MM.1S (cell line): ENCODE data around the gene CNTFR.

Experiments
- DNase-seq: peaks from one replicate; pipeline ENCODE4 v3.0.0-alpha.2; 2015
- H2AFZ ChIP-seq: fragments of 300-600 bp; sonication (generic); 2 replicates; pipeline ENCODE4 v1.6.0; 2016; ENCODE audit warnings: antibody characterized with exemption, low read length
- H3F3A ChIP-seq: fragments of 300-600 bp; sonication (generic); 2 replicates; pipeline ENCODE4 v1.6.1; 2016; ENCODE audit warnings: mild to moderate bottlenecking, antibody characterized with exemption, low read length, moderate library complexity, mixed read lengths; ENCODE audit not compliant: insufficient read depth
- H3K27ac ChIP-seq: fragments of 300-600 bp; sonication (generic); 2 replicates; pipeline ENCODE4 v1.5.1; 2016; ENCODE audit warnings: mild to moderate bottlenecking, low read length
- H3K27me3 ChIP-seq: fragments of 300-600 bp; sonication (generic); replicated peaks from 2 replicates; pipeline ENCODE4 v1.6.0; 2016; ENCODE audit warnings: low read length; ENCODE audit not compliant: insufficient read depth
- H3K36me3 ChIP-seq: fragments of 300-600 bp; sonication (generic); replicated peaks from 2 replicates; pipeline ENCODE4 v1.6.1; 2016; ENCODE audit warnings: mild to moderate bottlenecking, low read length, mixed read lengths; ENCODE audit not compliant: insufficient read depth
- H3K4me1 ChIP-seq: fragments of 300-600 bp; sonication (generic); 2 replicates; pipeline ENCODE4 v1.6.1; 2016; ENCODE audit warnings: low read length, mixed read lengths
- H3K4me2 ChIP-seq: fragments of 300-600 bp; sonication (generic); 2 replicates; pipeline ENCODE4 v1.6.0; 2016; ENCODE audit warnings: low read depth, low read length
- H3K4me3 ChIP-seq: fragments of 300-600 bp; sonication (generic); 2 replicates; pipeline ENCODE4 v1.5.1; 2016; ENCODE audit warnings: low read length, mixed read lengths
- H3K79me2 ChIP-seq: fragments of 300-600 bp; sonication (generic); 2 replicates; pipeline ENCODE4 v1.6.1; 2016; ENCODE audit warnings: mixed run types, low read length, mixed read lengths
- H3K9ac ChIP-seq: fragments of 300-600 bp; sonication (generic); 2 replicates; pipeline ENCODE4 v1.6.1; 2016; ENCODE audit warnings: low read length, mixed read lengths
- H3K9me2 ChIP-seq: fragments of 300-600 bp; sonication (generic); replicated peaks from 2 replicates; pipeline ENCODE4 v1.6.1; 2016; ENCODE audit warnings: mild to moderate bottlenecking, low read length, mixed read lengths; ENCODE audit not compliant: insufficient read depth
- H3K9me3 ChIP-seq: fragments of 300-600 bp; sonication (generic); replicated peaks from 2 replicates; pipeline ENCODE4 v1.6.1; 2016; ENCODE audit warnings: mild to moderate bottlenecking, low read length, mixed read lengths; ENCODE audit not compliant: insufficient read depth
- H4K20me1 ChIP-seq: fragments of 300-600 bp; sonication (generic); 2 replicates; pipeline ENCODE4 v1.6.1; 2016; ENCODE audit warnings: mild to moderate bottlenecking, low read length, moderate library complexity, mixed read lengths; ENCODE audit not compliant: insufficient read depth
- CTCF ChIP-seq: fragments of 300-600 bp; sonication (generic); IDR thresholded peaks from 2 replicates; pipeline ENCODE4 v1.5.1; 2016; ENCODE audit warnings: antibody characterized with exemption, low read length, mixed read lengths
- EZH2 ChIP-seq: fragments of 300-600 bp; sonication (generic); optimal IDR thresholded peaks from 2 replicates; pipeline ENCODE3; 2017; ENCODE audit warnings: low read depth, mild to moderate bottlenecking, antibody characterized with exemption, low read length, mixed read lengths
- EZH2phosphoT487 ChIP-seq: fragments of 300-600 bp; sonication (generic); IDR thresholded peaks from 2 replicates; pipeline ENCODE4 v1.6.1; 2018; ENCODE audit warnings: antibody characterized with exemption, low read length

Gene CNTFR

GRCh38 chr9:34564617-34565016 lies 24.9 kb downstream of the CNTFR start:
- DNase-seq: no peak
- peaks cover 84% of the 10 kb centered on the region for H3K27me3 ChIP-seq
- H3K9me2 ChIP-seq: no peaks in the 10 kb centered on the region
- H2AFZ ChIP-seq: no peak overlapping the region
- H3F3A ChIP-seq: no peaks in the 10 kb centered on the region
- H3K9me3 ChIP-seq: no peaks in the 10 kb centered on the region
- TF ChIP-seq EZH2 (no peak), CTCF (no peak), EZH2phosphoT487 (no peak)
- H3K9ac ChIP-seq: no peak overlapping the region
- no peaks in the 10 kb centered on the region for H3K4me1 ChIP-seq
- H4K20me1 ChIP-seq: no peaks in the 10 kb centered on the region
- H3K4me2 ChIP-seq: no peak overlapping the region
- H3K4me3 ChIP-seq: no peak overlapping the region
- no peaks in the 10 kb centered on the region for H3K36me3 ChIP-seq
- H3K27ac ChIP-seq: no peak overlapping the region
- H3K79me2 ChIP-seq: no peaks in the 10 kb centered on the region

GRCh38 chr9:34563262-34563661 lies 26.3 kb downstream of the CNTFR start:
- Histone ChIP-seq H3K4me3 (no peak overlapping the region), H3K79me2 (no peaks in the 10 kb centered on the region), H3K4me1 (no peaks in the 10 kb centered on the region), H3K4me2 (no peak overlapping the region), H3K36me3 (no peaks in the 10 kb centered on the region), H3K27ac (no peak overlapping the region), H3K27me3 (peaks cover 79% of the 10 kb centered on the region), H3K9me2 (no peaks in the 10 kb centered on the region), H3F3A (no peaks in the 10 kb centered on the region), H2AFZ (no peak overlapping the region), H3K9ac (no peak overlapping the region), H3K9me3 (no peaks in the 10 kb centered on the region), H4K20me1 (no peaks in the 10 kb centered on the region)
- DNase-seq: no peak
- TF ChIP-seq CTCF (no peak), EZH2phosphoT487 (no peak), EZH2 (no peak)

- Histone ChIP-seq H3K36me3 (no peaks in the 10 kb centered on the region), H3K4me3 (no peak overlapping the region), H3F3A (no peaks in the 10 kb centered on the region), H3K79me2 (no peaks in the 10 kb centered on the region), H3K27ac (no peak overlapping the region), H2AFZ (no peak overlapping the region), H3K4me2 (no peak overlapping the region), H3K9me2 (no peaks in the 10 kb centered on the region), H3K9me3 (no peaks in the 10 kb centered on the region), H3K4me1 (no peaks in the 10 kb centered on the region), H4K20me1 (no peaks in the 10 kb centered on the region), H3K9ac (no peak overlapping the region), H3K27me3 (peaks cover 77% of the 10 kb centered on the region)
- TF ChIP-seq EZH2: no peak
- peak; percentile 76 for TF ChIP-seq CTCF
- no peak for DNase-seq
Observed at GRCh38 chr9:34562135-34562745, 27.3 kb downstream of the CNTFR start.
